ENCODE measurements around the gene TARS3.

The TARS3 gene

DNA sequence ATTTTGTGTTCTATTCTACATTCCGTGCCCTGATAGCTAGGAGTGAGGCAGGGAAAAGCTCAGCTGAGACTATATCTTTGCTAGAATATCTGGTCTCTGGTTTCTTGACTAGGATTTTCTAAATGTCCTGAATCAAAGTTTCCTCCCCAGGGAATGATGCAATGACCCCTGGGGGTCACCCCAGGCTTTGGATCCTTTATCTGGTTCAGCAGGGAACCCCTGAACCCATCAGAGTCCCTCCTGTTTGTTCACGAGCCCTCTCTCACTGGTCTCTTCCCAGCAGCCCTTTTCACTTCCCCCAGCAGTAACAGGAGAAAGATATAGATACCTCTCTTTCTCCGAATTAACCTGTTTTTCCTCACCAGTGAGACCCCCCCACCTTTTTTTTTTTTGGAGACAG lies 86.4 kb downstream of the TARS3 start:
- TF ChIP-seq, protein P1, sequence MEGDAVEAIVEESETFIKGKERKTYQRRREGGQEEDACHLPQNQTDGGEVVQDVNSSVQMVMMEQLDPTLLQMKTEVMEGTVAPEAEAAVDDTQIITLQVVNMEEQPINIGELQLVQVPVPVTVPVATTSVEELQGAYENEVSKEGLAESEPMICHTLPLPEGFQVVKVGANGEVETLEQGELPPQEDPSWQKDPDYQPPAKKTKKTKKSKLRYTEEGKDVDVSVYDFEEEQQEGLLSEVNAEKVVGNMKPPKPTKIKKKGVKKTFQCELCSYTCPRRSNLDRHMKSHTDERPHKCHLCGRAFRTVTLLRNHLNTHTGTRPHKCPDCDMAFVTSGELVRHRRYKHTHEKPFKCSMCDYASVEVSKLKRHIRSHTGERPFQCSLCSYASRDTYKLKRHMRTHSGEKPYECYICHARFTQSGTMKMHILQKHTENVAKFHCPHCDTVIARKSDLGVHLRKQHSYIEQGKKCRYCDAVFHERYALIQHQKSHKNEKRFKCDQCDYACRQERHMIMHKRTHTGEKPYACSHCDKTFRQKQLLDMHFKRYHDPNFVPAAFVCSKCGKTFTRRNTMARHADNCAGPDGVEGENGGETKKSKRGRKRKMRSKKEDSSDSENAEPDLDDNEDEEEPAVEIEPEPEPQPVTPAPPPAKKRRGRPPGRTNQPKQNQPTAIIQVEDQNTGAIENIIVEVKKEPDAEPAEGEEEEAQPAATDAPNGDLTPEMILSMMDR (IDR thresholded peaks at IDR 0.05), result no peak

DNA sequence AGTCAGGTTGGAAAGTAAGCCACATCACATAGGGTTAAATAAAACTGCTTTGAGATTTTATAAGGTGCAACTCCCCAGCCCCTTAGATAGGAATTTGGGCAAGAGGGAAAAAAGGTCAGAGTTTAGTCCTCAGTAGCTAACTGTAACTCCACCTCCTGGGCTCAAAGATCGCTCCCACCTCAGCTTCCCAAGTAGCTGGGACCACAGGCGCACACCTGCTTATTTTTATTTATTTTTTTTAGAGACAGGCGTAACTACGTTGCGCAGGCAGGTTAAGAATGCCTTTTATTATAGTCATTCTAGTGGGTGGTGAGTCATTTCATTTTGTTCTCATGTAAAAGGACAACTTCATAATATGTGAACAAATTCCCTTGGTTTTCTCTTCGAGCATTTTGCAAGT lies 86.8 kb downstream of the TARS3 start:
- TF ChIP-seq, protein P1 (IDR thresholded peaks at IDR 0.05), result no peak

DNA sequence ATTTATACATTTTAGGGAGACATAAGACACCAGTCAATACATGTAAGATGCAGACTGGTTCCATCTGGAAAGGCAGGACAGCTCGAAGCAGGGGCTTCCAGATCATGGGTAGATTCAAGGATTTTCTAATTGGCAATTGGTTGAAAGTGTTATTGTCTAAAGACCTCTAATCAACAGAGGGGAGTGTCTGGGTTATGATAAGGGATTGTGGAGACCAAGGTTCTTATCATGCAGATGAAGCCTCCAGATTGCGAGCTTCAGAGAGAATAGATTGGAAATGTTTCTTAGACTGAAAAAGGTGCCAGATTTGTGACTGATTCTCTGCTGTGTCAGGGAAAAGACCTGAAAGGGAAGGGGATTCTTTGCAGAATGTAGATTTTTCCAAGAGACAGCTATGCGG lies 87.2 kb downstream of the TARS3 start:
- TF ChIP-seq, protein P1 (IDR thresholded peaks at IDR 0.05), result no peak

DNA sequence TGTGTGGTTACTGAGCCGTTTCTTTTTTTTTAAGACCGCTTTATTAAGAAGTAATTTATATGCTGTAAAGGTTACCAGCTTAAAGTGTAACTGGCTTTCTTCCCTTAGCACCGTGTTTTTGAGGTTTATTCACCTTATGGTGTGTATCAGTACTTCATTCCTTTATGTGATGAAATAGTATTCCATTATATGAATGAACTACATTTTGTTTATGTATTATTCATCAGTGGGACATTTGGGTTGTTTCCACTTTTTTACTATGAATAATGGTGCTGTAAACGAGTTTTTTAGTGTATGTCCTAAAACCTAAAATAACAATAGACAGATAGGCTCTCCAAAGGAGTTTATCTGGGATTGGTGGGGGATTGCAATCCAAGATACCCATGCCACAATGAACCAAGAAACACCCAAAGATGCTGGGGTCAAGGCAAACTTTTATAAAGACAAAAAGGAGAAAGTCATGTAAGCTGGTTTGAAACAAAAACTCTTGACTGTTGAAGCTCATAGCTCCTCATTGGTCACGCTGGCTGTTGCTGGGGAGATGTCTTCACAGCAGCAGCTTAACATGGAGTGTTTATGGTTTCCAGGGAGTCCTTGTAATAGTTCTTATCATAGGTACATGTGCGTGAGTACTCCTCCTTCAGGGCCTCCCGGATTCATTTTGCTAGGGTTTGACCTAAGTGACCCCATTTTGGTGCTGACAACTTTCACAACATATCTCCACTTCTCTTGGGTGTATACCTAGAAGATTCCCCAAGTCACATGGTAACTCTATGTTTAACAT lies 88.1 kb downstream of the TARS3 start:
- TF ChIP-seq, protein P1 (IDR thresholded peaks at IDR 0.05), result no peak

DNA sequence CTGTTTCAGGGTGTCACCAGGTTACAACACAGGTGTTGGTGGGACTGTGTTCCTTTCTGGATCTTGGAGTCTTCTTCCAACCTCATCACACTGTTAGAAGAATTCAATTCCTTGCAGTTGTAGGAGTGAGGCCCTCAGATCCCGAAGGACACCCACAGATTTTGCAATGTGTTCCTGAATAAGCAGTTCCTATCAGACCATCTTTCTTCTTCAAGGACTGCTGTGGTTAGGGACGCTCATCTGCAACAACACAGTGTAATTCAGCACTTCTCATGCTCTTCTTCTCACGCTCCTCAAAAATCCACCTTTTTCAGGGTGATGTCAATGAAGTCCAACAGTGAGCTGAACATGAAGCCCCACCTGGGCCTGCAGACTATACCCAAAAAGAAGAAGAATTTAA lies 90.9 kb downstream of the TARS3 start:
- TF ChIP-seq, protein P1 (IDR thresholded peaks at IDR 0.05), result no peak

DNA sequence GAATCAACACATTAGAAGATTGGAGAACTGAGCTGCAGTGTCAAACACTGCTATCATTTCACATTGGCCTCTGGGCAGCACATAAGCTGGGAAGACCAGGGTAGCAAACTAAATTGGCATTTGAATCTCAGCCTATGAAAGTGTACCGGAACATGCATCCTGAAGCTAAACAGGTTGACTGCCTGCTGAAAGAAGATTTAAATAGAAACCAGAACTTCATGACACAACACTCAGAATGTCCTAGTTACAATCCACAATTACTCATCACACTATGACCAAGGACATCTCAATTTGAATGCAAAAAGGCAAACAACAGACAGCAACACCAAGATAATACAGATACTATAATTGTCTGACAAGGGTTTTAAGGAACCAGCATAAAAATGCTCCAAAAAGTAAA lies 98.3 kb downstream of the TARS3 start:
- TF ChIP-seq, protein P1 (IDR thresholded peaks at IDR 0.05), result no peak

DNA sequence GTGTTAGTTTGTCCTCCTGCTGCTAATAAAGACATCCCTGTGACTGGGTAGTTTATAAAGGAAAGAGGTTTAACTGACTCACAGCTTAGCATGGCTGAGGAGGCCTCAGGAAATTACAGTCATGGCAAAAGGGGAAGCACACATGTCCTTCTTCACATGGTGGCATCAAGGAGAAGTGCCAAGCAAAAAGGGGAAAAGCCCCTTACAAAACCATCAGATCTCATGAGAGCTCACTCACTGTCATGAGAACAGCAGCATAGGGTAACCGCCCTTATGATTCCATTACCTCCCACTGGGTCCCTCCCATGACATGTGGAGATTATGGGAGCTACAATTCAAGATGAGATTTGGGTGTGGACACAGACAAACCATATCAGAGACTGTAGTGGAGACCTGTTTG lies 99.1 kb downstream of the TARS3 start:
- TF ChIP-seq, protein P1 (IDR thresholded peaks at IDR 0.05), result no peak
